ENCODE results near the gene FAM110A. TPM values are rescaled to one million over a fixed set of nuclear protein-coding genes. Genes with fewer than 3 reads are reported as not detected.

FAM110A gene
- total and polyA plus RNA-seq, 9 of the 15 experiments (the other 6 are each of a cell fraction or from before 2014, with no cell fraction given): 0.73 to 15.5 (median 3.6) TPM

DNA sequence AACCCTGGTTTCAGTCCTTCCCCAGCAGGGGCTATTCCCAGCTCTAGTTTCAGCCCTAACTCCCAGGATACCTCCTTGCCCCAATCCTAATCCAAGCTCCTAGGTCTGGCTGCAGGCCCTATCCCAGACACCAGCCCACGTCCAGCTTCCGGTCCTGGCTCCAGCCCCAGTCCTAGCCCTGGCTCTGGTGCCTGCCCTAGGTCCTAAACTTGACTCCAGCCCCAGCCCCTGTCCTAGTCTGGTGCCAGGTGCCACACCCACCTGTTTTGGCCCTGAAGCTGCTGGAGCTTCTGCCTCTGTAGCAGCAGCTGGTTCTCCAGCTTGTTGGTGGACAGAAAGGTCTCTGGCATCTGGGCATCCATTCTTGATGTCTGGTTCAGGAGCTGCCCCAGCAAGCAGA is 54.5 kb downstream of the FAM110A start:
- Histone ChIP-seq H3K27ac (ENCODE audit: extremely low read depth, low read depth, low read length) (no peak overlapping the region), H2AFZ (ENCODE audit: low read depth, low read length) (no peak overlapping the region), H3K9me1 (ENCODE audit: control insufficient read depth, insufficient read depth, low read length) (no peaks in the 10 kb centered on the region), H4K20me1 (replicated peaks; ENCODE audit: control insufficient read depth, insufficient read depth, low read length) (no peaks in the 10 kb centered on the region), H3K4me1 (replicated peaks in 1 of 2; ENCODE audit: control insufficient read depth in 2 of 2, insufficient read depth in 2 of 2, low read length in 2 of 2) (peaks cover 0 to 6% of the 10 kb centered on the region in 2 experiments; a peak in 2 of 5 replicates), H3K4me3 (no peak overlapping the region), H3K79me2 (ENCODE audit: control insufficient read depth, insufficient read depth, low read length) (no peaks in the 10 kb centered on the region), H3K9ac (ENCODE audit: insufficient read depth in 1 of 2, low read depth in 2 of 2, low read length in 2 of 2) (no peak overlapping the region), H3K36me3 (ENCODE audit: control insufficient read depth, insufficient read depth, low read length) (no peaks in the 10 kb centered on the region), H3K4me2 (ENCODE audit: insufficient read depth, low read length) (no peak overlapping the region), H3K9me3 (replicated peaks; ENCODE audit: control insufficient read depth, insufficient read depth, low read depth, low read length) (no peaks in the 10 kb centered on the region), H3K27me3 (ENCODE audit: control insufficient read depth in 2 of 2, insufficient read depth in 2 of 2, low read length in 2 of 2) (peaks cover 3 to 40% of the 10 kb centered on the region in 2 experiments; a peak in 4 of 5 replicates)
- in situ Hi-C loops (cut with MboI): no loop called here
- TF ChIP-seq PHF20 (IDR thresholded peaks at IDR 0.05; ENCODE audit: partially characterized antibody) (no peak), HIVEP1 (CRISPR knock-in tag; IDR thresholded peaks at IDR 0.05) (no peak), ZNF766 (CRISPR knock-in tag; conservative IDR thresholded peaks at IDR 0.05) (no peak), PTTG1 (tag; IDR thresholded peaks at IDR 0.05; ENCODE audit: low read depth) (no peak), KDM2B (CRISPR knock-in tag; IDR thresholded peaks at IDR 0.05) (no peak), HOXB6 (CRISPR knock-in tag; IDR thresholded peaks at IDR 0.05; ENCODE audit: borderline replicate concordance) (no peak), NCOR1 (IDR thresholded peaks at IDR 0.05) (no peak), NFXL1 (CRISPR knock-in tag; IDR thresholded peaks at IDR 0.05) (no peak), ZC3H11A (IDR thresholded peaks at IDR 0.05; ENCODE audit: low read depth, low read length) (no peak), ZNF41 (CRISPR knock-in tag; conservative IDR thresholded peaks at IDR 0.05) (no peak), ZNF830 (CRISPR knock-in tag; IDR thresholded peaks at IDR 0.05) (no peak), JUNB (CRISPR knock-in tag; conservative IDR thresholded peaks at IDR 0.05) (no peak), FOSL1 (tag; conservative IDR thresholded peaks at IDR 0.05) (no peak), ZNF311 (CRISPR knock-in tag; IDR thresholded peaks at IDR 0.05) (no peak), ZFP36 (IDR thresholded peaks at IDR 0.05; ENCODE audit: low read depth, low read length, partially characterized antibody) (no peak), ZNF324 (CRISPR knock-in tag; IDR thresholded peaks at IDR 0.05) (no peak), ZNF77 (CRISPR knock-in tag; IDR thresholded peaks at IDR 0.05) (no peak)
- TF ChIP-seq, protein P1, sequence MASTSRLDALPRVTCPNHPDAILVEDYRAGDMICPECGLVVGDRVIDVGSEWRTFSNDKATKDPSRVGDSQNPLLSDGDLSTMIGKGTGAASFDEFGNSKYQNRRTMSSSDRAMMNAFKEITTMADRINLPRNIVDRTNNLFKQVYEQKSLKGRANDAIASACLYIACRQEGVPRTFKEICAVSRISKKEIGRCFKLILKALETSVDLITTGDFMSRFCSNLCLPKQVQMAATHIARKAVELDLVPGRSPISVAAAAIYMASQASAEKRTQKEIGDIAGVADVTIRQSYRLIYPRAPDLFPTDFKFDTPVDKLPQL (IDR thresholded peaks at IDR 0.05; ENCODE audit: extremely low read depth, insufficient read length): no peak
- no peak for DNase-seq (ENCODE audit: extremely low read depth in 1 of 4, low spot score in 3 of 4)
- no peak for ATAC-seq
- POLR2A ChIA-PET: interaction anchor here (0.6 kb wide), 1 partner anchor 151 kb away, joined by 4 read pairs; no protein-coding TSS in a partner anchor
- BruUV-seq (replicated peaks): no TSS peak
- intact Hi-C loops (cut with micrococcal nuclease): no loop called here
- WGBS (ENCODE audit: insufficient coverage, low coverage, missing lambda C conversion rate): 0% methylated on average over 2 of the region's 2 CpGs
- no peak for FAIRE-seq
- CTCF ChIA-PET (ENCODE audit: low intra/inter-chr PET ratio): no interaction called here
